GM21786 (cell line): ENCODE measurements around the gene KCNF1.
"Not testable (repeated sequence)": the region's sequence is repeated elsewhere in the genome, so short reads cannot be mapped to it uniquely, and the experiment has no call there.

Source experiments
- ATAC-seq: cut with Tn5 transposase; IDR thresholded peaks from one replicate; pipeline ENCODE4 v1.9.1; 2021; ENCODE audit not compliant: unreplicated experiment

KCNF1 gene

GRCh38 chr2:10935953-10936942 lies 24.5 kb downstream of the KCNF1 start:
- no peak for ATAC-seq

- ATAC-seq, result no peak
Observed at GRCh38 chr2:10939058-10939457, 27.3 kb downstream of the KCNF1 start.

GRCh38 chr2:10940596-10940995 lies 28.9 kb downstream of the KCNF1 start:
- no peak for ATAC-seq

- ATAC-seq, result no peak
Observed at GRCh38 chr2:10941383-10941782, 29.6 kb downstream of the KCNF1 start.

DNA sequence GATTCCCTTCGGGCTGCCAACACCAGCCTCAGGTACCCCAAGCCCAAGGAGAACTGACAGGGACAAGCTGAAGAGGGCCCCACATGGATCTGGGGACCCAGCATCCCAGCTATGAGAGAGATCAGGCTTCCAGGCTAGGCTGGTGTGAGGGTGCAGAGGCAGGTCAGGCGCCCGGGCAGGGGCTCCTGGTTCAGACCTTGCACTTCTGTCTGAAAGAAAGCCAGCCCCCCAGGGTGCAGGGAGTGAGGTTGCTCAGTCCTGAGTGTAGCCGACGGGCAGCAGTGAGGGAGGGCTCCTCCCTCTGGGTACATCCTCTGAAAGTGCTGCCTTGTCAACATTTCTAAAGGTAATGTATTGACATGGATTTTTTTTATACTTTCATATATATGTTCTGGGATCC lies 33.1 kb downstream of the KCNF1 start:
- no peak for ATAC-seq

DNA sequence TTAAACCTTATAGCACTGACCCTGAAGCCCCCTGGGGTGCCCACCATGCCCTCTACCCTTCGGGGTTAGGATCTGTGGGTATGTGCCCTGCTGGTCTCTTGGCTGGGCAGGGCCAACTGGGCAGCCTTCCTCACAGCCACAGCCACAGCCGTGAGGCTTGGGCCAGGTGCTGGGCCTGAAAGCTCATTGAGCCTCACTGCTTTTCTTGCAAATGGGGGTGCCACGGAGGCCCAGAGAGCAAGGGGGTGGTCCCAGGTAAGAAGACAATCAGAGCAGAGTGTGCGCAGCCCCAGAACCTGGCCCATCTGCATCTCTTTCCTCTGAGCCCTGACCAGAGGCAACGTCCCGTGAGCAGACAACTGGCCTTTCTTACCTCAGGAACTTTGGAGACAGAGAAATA lies 34.7 kb downstream of the KCNF1 start:
- no peak for ATAC-seq

GRCh38 chr2:10947005-10947440 lies 35.3 kb downstream of the KCNF1 start:
- ATAC-seq, result no peak

DNA sequence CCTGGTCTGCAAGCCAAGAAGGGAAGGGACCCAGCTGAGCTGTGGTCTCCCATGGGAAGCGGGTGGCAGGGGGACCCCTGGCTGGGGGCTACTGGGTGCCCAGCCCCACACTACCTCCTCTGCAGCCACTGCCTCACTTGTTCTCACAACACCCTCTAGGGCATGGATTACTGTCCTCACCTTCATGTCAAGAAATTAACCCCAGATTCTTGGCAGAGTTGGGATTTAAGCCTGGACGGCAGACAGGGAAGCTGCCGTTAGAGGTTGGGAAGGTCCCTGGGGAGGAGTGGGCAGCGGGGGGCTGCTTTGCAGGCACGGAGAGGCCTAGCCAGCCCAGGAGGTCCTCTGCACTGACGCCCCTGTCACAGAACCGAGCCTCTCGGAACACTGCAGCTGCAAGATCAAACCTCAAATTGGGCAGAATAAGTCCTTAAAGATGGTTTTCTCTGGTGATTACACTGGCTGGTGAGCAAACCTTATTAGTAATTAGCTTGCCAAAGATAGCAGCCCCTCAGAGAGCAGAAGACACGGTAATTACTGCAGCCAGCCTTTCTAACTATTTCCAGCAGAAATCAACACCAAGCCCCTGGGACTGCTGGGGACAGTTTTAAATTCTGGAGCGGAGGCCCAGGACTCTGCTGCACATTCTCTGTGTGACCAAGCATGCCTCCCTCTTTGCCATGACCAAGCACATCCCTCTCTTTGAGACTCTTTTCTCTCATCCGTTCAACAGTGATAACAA lies 35.9 kb downstream of the KCNF1 start:
- no peak for ATAC-seq

GRCh38 chr2:10948188-10948564 lies 36.4 kb downstream of the KCNF1 start:
- ATAC-seq, result no peak

DNA sequence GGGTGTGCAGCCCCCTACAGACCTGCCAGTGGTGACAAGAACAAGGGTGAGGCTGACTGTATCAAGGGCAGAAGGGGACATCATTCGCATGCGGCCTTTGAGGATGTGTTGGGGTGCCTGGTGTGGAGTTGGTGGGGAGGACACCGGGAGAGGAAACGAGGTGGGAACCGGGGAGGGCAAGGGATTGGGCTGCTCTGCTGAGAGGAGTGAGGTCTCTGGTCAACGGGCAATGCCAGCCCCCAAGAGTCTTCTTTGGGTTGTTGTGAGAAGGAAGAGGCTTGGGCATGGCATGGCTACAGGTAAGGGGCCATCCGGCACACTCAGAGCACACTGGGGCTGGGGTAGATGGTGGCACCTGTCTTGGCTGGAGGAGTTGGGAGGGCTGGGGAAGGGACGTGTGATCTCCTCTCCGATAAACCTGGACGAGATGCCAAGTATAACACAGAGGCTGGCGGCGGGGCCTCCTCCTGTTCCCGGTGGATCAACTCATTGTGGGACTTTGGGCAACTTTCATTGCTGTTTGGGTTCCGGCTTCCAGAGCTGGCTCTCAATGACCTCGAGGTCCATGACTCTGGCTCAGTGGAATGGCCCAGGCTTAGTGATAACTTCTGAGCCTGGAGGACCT lies 37.0 kb downstream of the KCNF1 start:
- ATAC-seq, result no peak

DNA sequence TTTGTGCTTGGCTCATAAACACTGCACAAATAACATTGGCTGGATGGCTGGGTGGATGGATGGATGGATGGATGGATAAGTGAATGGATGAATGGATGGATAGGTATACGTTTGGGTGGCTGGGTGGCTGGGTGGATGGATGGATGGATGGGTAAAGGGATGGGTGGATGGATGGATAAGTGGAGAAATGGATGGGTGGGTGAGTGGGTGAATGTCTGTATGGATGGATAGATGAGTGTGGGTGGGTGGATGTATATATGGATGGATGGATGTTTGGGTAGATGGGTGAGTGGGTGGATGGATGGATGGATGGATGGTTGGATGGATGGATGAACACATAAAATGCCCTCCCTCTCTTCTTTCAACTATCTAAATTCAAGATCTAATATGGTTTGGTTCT lies 38.1 kb downstream of the KCNF1 start:
- no peak for ATAC-seq

GRCh38 chr2:10951558-10952414 lies 40.1 kb downstream of the KCNF1 start:
- no peak for ATAC-seq

GRCh38 chr2:10954416-10954815 lies 42.7 kb downstream of the KCNF1 start:
- ATAC-seq, result no peak

- no peak for ATAC-seq
Observed at GRCh38 chr2:10954856-10955818, 43.4 kb downstream of the KCNF1 start.

GRCh38 chr2:10956006-10956790 lies 44.5 kb downstream of the KCNF1 start:
- ATAC-seq, result no peak

DNA sequence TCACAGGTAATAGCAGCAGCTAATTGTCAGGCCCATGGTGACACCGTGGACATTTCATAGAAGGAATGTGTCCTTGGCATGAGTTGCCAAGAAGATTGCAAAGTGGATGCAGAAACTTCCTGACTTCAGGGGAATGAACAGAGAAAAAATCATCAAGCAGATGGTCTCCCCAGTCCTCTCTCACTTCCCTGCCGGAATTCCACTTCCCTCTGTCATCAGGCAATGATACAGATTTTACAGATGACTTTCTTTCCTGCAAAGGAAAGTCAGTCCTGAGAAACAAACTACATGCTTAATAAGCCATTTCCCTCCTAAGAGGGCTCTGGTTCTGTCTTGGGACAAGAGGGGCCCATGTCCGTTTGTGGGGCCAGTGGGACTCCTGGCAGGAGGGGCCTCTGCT lies 45.7 kb downstream of the KCNF1 start:
- ATAC-seq, result no peak

DNA sequence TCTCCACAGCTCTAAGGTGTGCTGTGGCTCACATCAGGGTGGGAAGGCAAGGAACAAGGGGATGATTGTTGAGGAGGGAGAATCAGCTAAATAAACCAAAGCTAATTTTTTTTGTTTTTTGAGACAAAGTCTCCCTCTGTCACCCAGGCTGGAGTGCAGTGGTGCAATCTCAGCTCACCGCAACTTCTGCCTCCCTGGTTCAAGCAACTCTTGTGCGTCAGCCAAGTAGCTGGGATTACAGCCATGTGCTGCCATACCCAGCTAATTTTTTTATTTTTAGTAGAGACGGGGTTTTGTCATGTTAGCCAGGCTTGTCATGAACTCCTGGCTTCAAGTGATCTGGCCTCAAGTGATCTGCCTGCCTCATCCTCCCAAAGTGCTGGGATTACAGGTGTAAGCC lies 46.7 kb downstream of the KCNF1 start:
- not testable (repeated sequence) for ATAC-seq

- no peak for ATAC-seq
Observed at GRCh38 chr2:10960606-10961489, 49.1 kb downstream of the KCNF1 start.
